DND-41 (cell line): ENCODE results near the gene RASA2.

Source experiments
- ATAC-seq: fragments of 200-7000 bp; cut with Tn5 transposase; 3 replicates; pipeline ENCODE4 v1.9.1; 2021; ENCODE audit warnings: low read depth; ENCODE audit not compliant: insufficient read depth
- DNase-seq: peaks from one replicate; pipeline ENCODE4 v3.0.0-alpha.2; 2020
- H2AFZ ChIP-seq: 2 replicates; pipeline ENCODE4 v1.6.0; 2012; ENCODE audit warnings: low read depth, low read length
- H3K27ac ChIP-seq: 2 replicates; pipeline ENCODE4 v1.5.1; 2012; ENCODE audit warnings: low read length, inconsistent platforms
- H3K27me3 ChIP-seq: fragments of 200-600 bp; sonication (generic); 2 replicates; pipeline ENCODE4 v1.6.0; 2012; ENCODE audit warnings: low read length, mild to moderate bottlenecking, inconsistent platforms; ENCODE audit not compliant: insufficient read depth, poor library complexity
- H3K36me3 ChIP-seq: 2 replicates; pipeline ENCODE4 v1.5.1; 2012; ENCODE audit warnings: low read length, inconsistent platforms; ENCODE audit not compliant: insufficient read depth
- H3K4me1 ChIP-seq: 2 replicates; pipeline ENCODE4 v1.5.1; 2012; ENCODE audit warnings: mild to moderate bottlenecking, low read length; ENCODE audit not compliant: insufficient read depth
- H3K4me2 ChIP-seq: 2 replicates; pipeline ENCODE4 v1.6.0; 2012; ENCODE audit warnings: mild to moderate bottlenecking, moderate library complexity, low read length, inconsistent platforms; ENCODE audit not compliant: insufficient read depth
- H3K4me3 ChIP-seq, 2 experiments: fragments of 200-600 bp in 1 of 2; shearing (Covaris generic) in 1 of 2; 2 replicates each; pipeline ENCODE4 v1.5.1; 2012 to 2016; ENCODE audit warnings: inconsistent platforms in 2 of 2, low read length in 2 of 2, mild to moderate bottlenecking in 2 of 2, low read depth in 1 of 2, moderate library complexity in 1 of 2
- H3K79me2 ChIP-seq: 2 replicates; pipeline ENCODE4 v1.6.0; 2012; ENCODE audit warnings: low read length, inconsistent platforms; ENCODE audit not compliant: insufficient read depth
- H3K9ac ChIP-seq: 2 replicates; pipeline ENCODE4 v1.6.0; 2012; ENCODE audit warnings: low read depth, mild to moderate bottlenecking, inconsistent platforms, low read length, moderate library complexity
- H3K9me3 ChIP-seq: 2 replicates; pipeline ENCODE4 v1.5.1; 2012; ENCODE audit warnings: low read length, moderate library complexity, mild to moderate bottlenecking, inconsistent platforms; ENCODE audit not compliant: insufficient read depth, severe bottlenecking
- H4K20me1 ChIP-seq: 2 replicates; pipeline ENCODE4 v1.6.0; 2012; ENCODE audit warnings: low read length; ENCODE audit not compliant: insufficient read depth
- CTCF ChIP-seq: IDR thresholded peaks from 2 replicates; pipeline ENCODE4 v1.5.1; 2012; ENCODE audit warnings: borderline replicate concordance, low read length, moderate library complexity, mild to moderate bottlenecking; ENCODE audit not compliant: poor library complexity, severe bottlenecking; ENCODE audit errors: extremely low read depth
- EZH2 ChIP-seq: IDR thresholded peaks from 3 replicates; pipeline ENCODE4 v1.6.1; 2012; ENCODE audit warnings: borderline replicate concordance, low read depth, mild to moderate bottlenecking, moderate library complexity, low read length, inconsistent platforms; ENCODE audit not compliant: severe bottlenecking

The RASA2 gene

GRCh38 chr3:141540531-141540930 lies 53.7 kb downstream of the RASA2 start:
- TF ChIP-seq CTCF (no peak), EZH2 (no peak)

GRCh38 chr3:141542202-141542969 lies 55.6 kb downstream of the RASA2 start:
- Histone ChIP-seq H3K36me3 (peaks cover 89% of the 10 kb centered on the region), H3K27me3 (no peaks in the 10 kb centered on the region), H3K4me3 (no peak overlapping the region), H3K9ac (no peak overlapping the region), H3K27ac (no peak overlapping the region), H3K9me3 (peaks cover 23% of the 10 kb centered on the region), H3K4me2 (no peak overlapping the region), H3K79me2 (peaks cover 49% of the 10 kb centered on the region), H3K4me1 (no peaks in the 10 kb centered on the region), H4K20me1 (no peaks in the 10 kb centered on the region), H2AFZ (no peak overlapping the region)
- ATAC-seq (no peak), DNase-seq (no peak)
- TF ChIP-seq EZH2 = no peak
- TF ChIP-seq CTCF = no peak

More at GRCh38 chr3:141540531-141540930, 53.7 kb downstream of the RASA2 start:
- Histone ChIP-seq H3K36me3 (peaks cover 86% of the 10 kb centered on the region), H2AFZ (no peak overlapping the region), H3K4me1 (no peaks in the 10 kb centered on the region), H3K79me2 (peaks cover 34% of the 10 kb centered on the region), H3K9ac (no peak overlapping the region), H3K9me3 (peaks cover 21% of the 10 kb centered on the region), H3K4me2 (no peak overlapping the region), H3K27me3 (no peaks in the 10 kb centered on the region), H4K20me1 (no peaks in the 10 kb centered on the region), H3K4me3 (no peak overlapping the region), H3K27ac (no peak overlapping the region)
- no peak for DNase-seq
- ATAC-seq = no peak

- H3K4me3 ChIP-seq = no peak overlapping the region
- peaks cover 23% of the 10 kb centered on the region for H3K9me3 ChIP-seq
- no peaks in the 10 kb centered on the region for H3K27me3 ChIP-seq
- H2AFZ ChIP-seq = no peak overlapping the region
- ATAC-seq (no peak), DNase-seq (no peak)
- H3K36me3 ChIP-seq = peaks cover 89% of the 10 kb centered on the region
- H3K9ac ChIP-seq = no peak overlapping the region
- TF ChIP-seq CTCF (peak; percentile 3), EZH2 (no peak)
- no peaks in the 10 kb centered on the region for H4K20me1 ChIP-seq
- H3K4me1 ChIP-seq = no peaks in the 10 kb centered on the region
- no peak overlapping the region for H3K27ac ChIP-seq
- H3K79me2 ChIP-seq = peaks cover 56% of the 10 kb centered on the region
- H3K4me2 ChIP-seq = no peak overlapping the region
Measured at GRCh38 chr3:141542989-141543388, 56.2 kb downstream of the RASA2 start.
